Astrocyte of the spinal cord (primary cell): ENCODE measurements around the gene RNF215.

Experiments used
- DNase-seq: peaks from one replicate; pipeline ENCODE4 v3.0.0; 2011; ENCODE audit warnings: low read depth, low spot score
- H3K4me3 ChIP-seq: 2 replicates; pipeline ENCODE4 v1.5.1; 2011; ENCODE audit warnings: low read depth, mild to moderate bottlenecking, low read length, moderate library complexity
- in situ Hi-C: cut with HindIII; loops from 2 replicates; pipeline ENCODE4 v1.10.0; 2017; ENCODE audit warnings: low sequenced_read_pairs
- TF ChIP-seq, protein P1 (sequence below): IDR thresholded peaks from 2 replicates; pipeline ENCODE4 v1.5.1; 2012; ENCODE audit warnings: low read depth, mild to moderate bottlenecking, low read length, inconsistent platforms

The RNF215 gene

DNA sequence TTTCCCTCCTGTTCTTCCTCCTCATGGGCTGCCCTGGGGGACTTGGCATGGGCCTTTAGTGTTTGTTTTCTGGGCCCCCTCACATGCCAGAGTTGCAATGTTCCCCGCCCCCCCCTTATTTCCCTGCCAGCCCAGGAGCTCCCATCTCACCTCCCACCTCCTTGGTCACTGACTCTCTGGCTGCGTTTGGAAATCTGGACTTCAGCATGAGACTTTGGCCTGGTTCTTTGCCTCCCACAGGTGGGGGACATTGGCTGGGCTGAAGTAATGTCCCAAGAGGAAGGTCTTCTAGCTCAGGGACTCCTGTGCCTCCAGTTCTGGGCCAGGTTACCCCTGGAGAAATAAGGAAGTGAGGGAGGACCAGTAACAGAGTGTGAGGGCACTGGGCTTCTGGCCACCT, 45.3 kb upstream of the RNF215 start:
- in situ Hi-C loops, result no loop called here
- no peak for DNase-seq
- no peak overlapping the region for H3K4me3 ChIP-seq
- TF ChIP-seq, protein P1, sequence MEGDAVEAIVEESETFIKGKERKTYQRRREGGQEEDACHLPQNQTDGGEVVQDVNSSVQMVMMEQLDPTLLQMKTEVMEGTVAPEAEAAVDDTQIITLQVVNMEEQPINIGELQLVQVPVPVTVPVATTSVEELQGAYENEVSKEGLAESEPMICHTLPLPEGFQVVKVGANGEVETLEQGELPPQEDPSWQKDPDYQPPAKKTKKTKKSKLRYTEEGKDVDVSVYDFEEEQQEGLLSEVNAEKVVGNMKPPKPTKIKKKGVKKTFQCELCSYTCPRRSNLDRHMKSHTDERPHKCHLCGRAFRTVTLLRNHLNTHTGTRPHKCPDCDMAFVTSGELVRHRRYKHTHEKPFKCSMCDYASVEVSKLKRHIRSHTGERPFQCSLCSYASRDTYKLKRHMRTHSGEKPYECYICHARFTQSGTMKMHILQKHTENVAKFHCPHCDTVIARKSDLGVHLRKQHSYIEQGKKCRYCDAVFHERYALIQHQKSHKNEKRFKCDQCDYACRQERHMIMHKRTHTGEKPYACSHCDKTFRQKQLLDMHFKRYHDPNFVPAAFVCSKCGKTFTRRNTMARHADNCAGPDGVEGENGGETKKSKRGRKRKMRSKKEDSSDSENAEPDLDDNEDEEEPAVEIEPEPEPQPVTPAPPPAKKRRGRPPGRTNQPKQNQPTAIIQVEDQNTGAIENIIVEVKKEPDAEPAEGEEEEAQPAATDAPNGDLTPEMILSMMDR, result no peak

DNA sequence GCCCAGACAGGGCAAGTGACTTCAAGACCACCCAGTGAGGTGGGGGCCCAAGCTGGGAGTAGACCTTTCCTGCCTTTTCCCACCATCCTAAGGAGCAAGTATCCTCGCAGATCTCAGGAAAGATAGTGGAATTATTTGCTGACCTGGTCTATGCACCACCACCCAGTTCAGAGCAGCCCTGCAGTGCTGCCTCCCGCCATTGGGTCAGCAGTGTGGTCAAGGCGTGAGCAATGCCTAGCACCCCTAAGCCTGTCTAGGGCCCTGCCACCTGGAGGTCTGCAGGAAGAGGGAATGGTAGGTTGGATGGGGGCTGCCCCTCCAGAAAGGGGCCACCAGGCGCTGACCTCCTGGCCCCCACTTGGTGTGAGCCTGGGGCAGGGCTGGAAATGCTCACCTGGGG, 44.9 kb upstream of the RNF215 start:
- H3K4me3 ChIP-seq, result no peak overlapping the region
- no peak for DNase-seq
- TF ChIP-seq, protein P1, result no peak
- in situ Hi-C loops, result no loop called here

DNA sequence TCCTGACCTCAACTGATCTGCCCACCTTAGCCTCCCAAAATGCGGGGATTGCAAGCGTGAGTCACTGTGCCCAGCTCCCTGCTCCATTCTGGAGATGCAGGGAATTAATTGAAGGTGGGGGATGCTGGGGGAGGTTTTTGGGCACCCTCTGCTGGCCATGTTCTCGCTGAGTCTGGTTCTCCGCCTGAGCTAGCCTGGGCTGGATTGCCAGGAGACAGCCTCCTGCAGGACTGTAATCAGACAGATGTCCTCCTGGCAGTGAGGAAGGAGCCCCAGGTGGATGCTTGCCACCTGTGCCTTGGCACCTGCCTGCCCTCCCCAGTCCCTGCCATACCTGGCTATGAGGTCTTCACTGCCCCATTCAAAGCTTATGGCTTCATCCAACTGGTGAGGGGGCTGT, 43.7 kb upstream of the RNF215 start:
- in situ Hi-C loops, result no loop called here

DNA sequence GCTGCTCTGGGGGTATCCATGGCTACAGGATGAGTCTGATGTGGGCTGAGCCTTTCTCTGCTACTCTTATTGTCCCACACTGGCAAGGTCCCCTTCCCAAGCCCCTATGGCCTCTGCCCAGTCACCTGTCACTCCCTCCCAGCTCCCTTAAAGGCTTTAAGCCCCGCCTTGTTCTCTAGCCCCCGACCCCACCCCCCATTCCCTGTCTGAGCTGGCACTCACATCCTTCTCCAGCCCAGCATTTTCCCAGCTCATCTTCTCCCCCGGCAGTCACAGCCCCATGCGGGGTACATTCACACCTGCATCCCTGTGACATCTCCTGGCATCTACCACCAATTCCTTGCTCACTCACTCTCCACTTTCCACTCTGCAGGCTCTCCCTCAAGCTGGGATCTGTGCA, 42.7 kb upstream of the RNF215 start:
- in situ Hi-C loops, result no loop called here
- DNase-seq, result no peak
- TF ChIP-seq, protein P1, result no peak
- H3K4me3 ChIP-seq, result no peak overlapping the region

More for the DNA sequence above, 43.7 kb upstream of the RNF215 start:
- TF ChIP-seq, protein P1, result peak; percentile 7
- no peak overlapping the region for H3K4me3 ChIP-seq
- DNase-seq, result no peak

DNA sequence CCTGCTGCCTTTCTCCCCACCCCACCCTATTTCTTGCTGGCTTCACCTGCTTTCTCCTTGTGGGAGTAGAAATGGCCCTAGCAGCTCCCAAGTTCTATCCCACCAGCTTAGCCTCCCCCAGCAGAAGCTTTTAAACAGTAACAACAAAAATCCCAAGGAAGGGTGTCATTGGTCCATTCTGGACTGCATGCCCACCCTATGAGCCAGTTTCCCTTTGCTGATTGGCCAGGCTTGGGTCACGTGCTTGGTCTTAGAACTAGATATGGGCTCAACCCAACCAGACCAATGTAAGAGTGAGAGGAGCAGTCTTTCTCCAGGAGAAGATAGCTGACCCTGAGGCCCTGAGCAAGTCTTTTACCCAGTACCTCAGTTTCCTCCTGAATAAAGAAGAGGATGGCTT, 40.7 kb upstream of the RNF215 start:
- TF ChIP-seq, protein P1, result no peak
- in situ Hi-C loops, result no loop called here

DNA sequence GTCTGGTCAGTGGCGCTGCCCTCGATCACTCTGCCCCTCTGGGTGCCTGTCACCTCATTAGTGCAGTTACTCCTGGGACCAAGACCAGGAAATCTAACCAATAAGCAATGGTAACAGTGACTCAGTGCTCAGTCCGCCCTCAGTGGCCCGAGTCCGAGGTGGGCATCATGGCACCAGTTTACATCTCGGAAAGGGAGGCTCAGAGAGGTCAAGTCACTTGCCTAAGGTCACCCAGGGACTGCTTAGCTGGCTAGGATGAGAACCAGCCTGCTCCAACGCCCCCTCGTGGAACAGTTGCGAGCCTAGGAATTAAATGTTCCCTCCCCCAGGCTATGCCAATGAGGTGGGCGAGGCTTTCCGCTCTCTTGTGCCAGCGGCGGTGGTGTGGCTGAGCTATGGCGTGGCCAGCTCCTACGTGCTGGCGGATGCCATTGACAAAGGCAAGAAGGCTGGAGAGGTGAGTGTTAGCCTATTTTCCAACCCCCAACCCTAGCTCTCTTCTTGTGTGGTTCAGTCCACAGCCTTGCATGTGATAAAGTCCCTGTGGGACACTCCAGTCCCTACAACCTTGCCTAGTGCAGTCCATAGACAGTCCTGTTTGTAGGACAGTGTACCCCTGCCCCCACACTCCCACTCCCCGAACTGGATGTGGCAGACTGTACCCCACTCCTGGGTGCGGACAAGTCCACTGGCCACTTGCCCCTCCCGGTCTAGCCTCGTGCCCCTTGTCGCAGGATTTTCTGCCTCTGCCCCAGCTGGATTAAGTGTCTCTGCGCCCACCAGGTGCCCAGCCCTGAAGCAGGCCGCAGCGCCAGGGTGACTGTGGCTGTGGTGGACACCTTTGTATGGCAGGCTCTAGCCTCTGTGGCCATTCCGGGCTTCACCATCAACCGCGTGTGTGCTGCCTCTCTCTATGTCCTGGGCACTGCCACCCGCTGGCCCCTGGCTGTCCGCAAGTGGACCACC, 39.5 kb upstream of the RNF215 start:
- DNase-seq, result peak; percentile 78
- in situ Hi-C loops, result no loop called here
- H3K4me3 ChIP-seq, result peak overlapping the region; percentile 60
- TF ChIP-seq, protein P1, result peak; percentile 79

More for the DNA sequence above, 40.7 kb upstream of the RNF215 start:
- no peak for DNase-seq
- no peak overlapping the region for H3K4me3 ChIP-seq
